GM18868 (cell line): Measurements from ENCODE around the gene GAGE12H.
"Not testable (repeated sequence)": the region's sequence is repeated elsewhere in the genome, so short reads cannot be mapped to it uniquely, and the experiment has no call there.

Source experiments
- ATAC-seq: cut with Tn5 transposase; IDR thresholded peaks from one replicate; pipeline ENCODE4 v1.9.1; 2021; ENCODE audit warnings: mild to moderate bottlenecking, moderate library complexity; ENCODE audit not compliant: unreplicated experiment

The GAGE12H gene, protein sequence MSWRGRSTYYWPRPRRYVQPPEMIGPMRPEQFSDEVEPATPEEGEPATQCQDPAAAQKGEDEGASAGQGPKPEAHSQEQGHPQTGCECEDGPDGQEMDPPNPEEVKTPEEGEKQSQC

DNA sequence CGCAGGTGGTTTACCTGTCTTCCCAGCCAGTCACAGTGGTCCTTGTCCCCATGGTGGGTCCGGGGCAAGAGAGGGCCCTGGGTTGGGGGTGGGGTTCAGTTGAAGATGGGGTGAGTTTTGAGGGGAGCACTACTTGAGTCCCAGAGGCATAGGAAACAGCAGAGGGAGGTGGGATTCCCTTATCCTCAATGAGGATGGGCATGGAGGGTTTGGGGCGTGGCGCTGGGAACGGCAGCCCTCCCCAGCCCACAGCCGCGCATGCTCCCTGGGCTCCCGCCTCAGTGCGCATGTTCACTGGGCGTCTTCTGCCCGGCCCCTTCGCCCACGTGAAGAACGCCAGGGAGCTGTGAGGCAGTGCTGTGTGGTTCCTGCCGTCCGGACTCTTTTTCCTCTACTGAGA, at the start of gene GAGE12H:
TSS of gene GAGE12H (plus strand) at position 301 of the 400 bp plus-strand sequence. CDS start 1,155 bp downstream, outside the sequence.
- ATAC-seq = not testable (repeated sequence)

DNA sequence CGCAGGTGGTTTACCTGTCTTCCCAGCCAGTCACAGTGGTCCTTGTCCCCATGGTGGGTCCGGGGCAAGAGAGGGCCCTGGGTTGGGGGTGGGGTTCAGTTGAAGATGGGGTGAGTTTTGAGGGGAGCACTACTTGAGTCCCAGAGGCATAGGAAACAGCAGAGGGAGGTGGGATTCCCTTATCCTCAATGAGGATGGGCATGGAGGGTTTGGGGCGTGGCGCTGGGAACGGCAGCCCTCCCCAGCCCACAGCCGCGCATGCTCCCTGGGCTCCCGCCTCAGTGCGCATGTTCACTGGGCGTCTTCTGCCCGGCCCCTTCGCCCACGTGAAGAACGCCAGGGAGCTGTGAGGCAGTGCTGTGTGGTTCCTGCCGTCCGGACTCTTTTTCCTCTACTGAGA, 47.9 kb upstream of the GAGE12H start, which contains the start of gene GAGE12C:
TSS of gene GAGE12C (plus strand) at position 301 of the 400 bp plus-strand sequence. CDS start 1,155 bp downstream, outside the sequence.
- ATAC-seq = not testable (repeated sequence)

DNA sequence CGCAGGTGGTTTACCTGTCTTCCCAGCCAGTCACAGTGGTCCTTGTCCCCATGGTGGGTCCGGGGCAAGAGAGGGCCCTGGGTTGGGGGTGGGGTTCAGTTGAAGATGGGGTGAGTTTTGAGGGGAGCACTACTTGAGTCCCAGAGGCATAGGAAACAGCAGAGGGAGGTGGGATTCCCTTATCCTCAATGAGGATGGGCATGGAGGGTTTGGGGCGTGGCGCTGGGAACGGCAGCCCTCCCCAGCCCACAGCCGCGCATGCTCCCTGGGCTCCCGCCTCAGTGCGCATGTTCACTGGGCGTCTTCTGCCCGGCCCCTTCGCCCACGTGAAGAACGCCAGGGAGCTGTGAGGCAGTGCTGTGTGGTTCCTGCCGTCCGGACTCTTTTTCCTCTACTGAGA, 38.3 kb upstream of the GAGE12H start, which contains the start of gene GAGE12D:
TSS of gene GAGE12D (plus strand) at position 301 of the 400 bp plus-strand sequence. CDS start 1,155 bp downstream, outside the sequence.
- not testable (repeated sequence) for ATAC-seq

DNA sequence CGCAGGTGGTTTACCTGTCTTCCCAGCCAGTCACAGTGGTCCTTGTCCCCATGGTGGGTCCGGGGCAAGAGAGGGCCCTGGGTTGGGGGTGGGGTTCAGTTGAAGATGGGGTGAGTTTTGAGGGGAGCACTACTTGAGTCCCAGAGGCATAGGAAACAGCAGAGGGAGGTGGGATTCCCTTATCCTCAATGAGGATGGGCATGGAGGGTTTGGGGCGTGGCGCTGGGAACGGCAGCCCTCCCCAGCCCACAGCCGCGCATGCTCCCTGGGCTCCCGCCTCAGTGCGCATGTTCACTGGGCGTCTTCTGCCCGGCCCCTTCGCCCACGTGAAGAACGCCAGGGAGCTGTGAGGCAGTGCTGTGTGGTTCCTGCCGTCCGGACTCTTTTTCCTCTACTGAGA, 28.8 kb upstream of the GAGE12H start, which contains the start of gene GAGE12E:
TSS of gene GAGE12E (plus strand) at position 301 of the 400 bp plus-strand sequence. CDS start 1,155 bp downstream, outside the sequence.
- not testable (repeated sequence) for ATAC-seq

DNA sequence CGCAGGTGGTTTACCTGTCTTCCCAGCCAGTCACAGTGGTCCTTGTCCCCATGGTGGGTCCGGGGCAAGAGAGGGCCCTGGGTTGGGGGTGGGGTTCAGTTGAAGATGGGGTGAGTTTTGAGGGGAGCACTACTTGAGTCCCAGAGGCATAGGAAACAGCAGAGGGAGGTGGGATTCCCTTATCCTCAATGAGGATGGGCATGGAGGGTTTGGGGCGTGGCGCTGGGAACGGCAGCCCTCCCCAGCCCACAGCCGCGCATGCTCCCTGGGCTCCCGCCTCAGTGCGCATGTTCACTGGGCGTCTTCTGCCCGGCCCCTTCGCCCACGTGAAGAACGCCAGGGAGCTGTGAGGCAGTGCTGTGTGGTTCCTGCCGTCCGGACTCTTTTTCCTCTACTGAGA, 19.2 kb upstream of the GAGE12H start, which contains the start of gene GAGE12F:
TSS of gene GAGE12F (plus strand) at position 301 of the 400 bp plus-strand sequence. CDS start 1,155 bp downstream, outside the sequence.
- not testable (repeated sequence) for ATAC-seq

DNA sequence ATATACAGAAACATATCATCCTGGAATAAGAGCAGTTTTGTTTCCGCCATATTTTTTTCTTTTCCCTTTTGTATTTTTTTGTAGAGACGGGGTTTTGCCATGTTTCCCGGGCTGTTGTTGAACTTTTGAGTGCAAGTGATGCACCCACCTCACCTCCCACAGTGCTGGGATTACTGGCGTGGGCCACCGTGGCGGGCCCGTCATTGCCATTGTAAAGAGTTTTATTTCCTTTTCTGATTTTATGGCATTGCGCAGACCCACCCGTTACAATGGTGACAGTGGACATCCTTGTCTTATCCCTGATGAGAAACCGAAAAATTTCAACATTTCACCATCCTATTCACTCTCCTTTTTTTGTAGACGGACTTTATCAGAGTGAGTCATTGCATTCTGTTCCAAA, 11.0 kb upstream of the GAGE12H start:
- ATAC-seq = not testable (repeated sequence)

DNA sequence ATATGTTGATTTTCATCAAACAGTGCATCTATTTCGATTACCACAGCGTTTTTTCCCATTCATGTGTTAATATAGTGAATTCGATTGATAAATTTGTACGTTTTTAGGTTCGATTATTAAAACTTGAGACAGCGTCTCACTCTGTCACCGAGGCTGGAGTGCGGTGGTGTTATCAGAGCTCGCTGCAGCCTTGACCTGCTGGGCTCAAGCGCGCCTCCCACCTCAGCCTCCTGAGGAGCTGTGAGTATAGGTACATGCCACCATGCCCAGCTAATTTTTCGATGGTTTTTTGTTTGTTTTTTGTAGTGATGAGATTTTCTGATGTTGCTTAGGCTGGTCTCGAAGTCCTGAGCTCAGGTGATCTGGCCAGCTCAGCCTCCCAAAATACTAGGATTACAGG, 10.6 kb upstream of the GAGE12H start:
- not testable (repeated sequence) for ATAC-seq

DNA sequence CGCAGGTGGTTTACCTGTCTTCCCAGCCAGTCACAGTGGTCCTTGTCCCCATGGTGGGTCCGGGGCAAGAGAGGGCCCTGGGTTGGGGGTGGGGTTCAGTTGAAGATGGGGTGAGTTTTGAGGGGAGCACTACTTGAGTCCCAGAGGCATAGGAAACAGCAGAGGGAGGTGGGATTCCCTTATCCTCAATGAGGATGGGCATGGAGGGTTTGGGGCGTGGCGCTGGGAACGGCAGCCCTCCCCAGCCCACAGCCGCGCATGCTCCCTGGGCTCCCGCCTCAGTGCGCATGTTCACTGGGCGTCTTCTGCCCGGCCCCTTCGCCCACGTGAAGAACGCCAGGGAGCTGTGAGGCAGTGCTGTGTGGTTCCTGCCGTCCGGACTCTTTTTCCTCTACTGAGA, 9.6 kb upstream of the GAGE12H start, which contains the start of gene GAGE12G:
TSS of gene GAGE12G (plus strand) at position 301 of the 400 bp plus-strand sequence. CDS start 1,155 bp downstream, outside the sequence.
- ATAC-seq = not testable (repeated sequence)

DNA sequence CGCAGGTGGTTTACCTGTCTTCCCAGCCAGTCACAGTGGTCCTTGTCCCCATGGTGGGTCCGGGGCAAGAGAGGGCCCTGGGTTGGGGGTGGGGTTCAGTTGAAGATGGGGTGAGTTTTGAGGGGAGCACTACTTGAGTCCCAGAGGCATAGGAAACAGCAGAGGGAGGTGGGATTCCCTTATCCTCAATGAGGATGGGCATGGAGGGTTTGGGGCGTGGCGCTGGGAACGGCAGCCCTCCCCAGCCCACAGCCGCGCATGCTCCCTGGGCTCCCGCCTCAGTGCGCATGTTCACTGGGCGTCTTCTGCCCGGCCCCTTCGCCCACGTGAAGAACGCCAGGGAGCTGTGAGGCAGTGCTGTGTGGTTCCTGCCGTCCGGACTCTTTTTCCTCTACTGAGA, 9.4 kb downstream of the GAGE12H start, which contains the start of gene GAGE2A:
TSS of gene GAGE2A (plus strand) at position 301 of the 400 bp plus-strand sequence. CDS start 1,155 bp downstream, outside the sequence.
- ATAC-seq = not testable (repeated sequence)

DNA sequence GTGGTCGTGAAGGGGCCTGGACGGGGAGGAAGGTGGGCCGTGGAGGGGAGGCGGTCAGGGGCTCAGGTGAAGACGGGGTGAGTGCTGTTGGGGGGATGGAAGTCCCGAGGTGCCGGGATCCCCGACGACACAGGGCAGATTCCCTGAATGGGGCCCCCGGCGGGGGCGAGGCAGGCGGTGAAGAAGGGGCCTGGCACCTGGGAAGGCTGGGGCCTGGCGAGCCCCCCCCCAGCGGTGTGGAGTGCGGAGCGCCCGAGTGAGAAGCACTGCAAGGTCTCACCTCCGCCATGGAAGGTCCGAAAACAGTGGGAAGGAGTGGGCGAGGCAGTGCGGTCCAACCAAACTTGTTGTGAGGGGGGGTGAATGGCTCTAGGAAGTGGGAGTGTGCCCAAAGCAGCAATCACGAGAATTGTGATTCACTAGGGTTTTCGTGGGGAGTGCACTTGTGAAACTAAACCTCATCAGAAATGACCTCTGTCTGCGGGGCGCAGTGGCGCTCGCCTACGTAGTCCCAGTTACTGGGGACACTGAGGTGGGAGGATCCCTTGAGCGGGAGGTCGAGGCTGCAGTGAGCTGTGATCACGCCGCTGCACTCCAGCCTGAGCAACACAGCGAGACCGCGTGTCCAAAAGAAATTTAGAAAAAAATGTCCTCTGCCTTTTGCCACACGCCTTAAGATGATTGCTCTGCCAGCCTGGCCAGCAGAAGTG, 10.2 kb downstream of the GAGE12H start:
- not testable (repeated sequence) for ATAC-seq

DNA sequence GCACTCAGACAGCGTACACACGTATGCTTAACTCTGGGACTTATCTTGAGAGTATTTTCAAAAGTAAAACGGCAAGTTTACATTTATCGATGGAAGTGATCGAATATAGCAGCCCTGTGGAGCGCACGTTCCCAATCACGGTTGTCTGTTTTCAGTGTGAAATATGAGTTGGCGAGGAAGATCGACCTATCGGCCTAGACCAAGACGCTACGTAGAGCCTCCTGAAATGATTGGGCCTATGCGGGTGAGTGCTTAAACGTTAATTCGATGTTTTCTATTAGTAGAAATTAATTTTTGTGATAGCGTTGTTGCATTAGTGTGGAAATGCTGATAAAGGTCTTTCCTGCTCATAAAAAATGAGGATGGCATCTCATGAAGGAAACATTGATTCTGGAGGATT, 10.7 kb downstream of the GAGE12H start:
- ATAC-seq = not testable (repeated sequence)

DNA sequence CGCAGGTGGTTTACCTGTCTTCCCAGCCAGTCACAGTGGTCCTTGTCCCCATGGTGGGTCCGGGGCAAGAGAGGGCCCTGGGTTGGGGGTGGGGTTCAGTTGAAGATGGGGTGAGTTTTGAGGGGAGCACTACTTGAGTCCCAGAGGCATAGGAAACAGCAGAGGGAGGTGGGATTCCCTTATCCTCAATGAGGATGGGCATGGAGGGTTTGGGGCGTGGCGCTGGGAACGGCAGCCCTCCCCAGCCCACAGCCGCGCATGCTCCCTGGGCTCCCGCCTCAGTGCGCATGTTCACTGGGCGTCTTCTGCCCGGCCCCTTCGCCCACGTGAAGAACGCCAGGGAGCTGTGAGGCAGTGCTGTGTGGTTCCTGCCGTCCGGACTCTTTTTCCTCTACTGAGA, 19.0 kb downstream of the GAGE12H start, which contains the start of gene GAGE1:
TSS of gene GAGE1 (plus strand) at position 301 of the 400 bp plus-strand sequence. CDS start 1,155 bp downstream, outside the sequence.
- not testable (repeated sequence) for ATAC-seq

DNA sequence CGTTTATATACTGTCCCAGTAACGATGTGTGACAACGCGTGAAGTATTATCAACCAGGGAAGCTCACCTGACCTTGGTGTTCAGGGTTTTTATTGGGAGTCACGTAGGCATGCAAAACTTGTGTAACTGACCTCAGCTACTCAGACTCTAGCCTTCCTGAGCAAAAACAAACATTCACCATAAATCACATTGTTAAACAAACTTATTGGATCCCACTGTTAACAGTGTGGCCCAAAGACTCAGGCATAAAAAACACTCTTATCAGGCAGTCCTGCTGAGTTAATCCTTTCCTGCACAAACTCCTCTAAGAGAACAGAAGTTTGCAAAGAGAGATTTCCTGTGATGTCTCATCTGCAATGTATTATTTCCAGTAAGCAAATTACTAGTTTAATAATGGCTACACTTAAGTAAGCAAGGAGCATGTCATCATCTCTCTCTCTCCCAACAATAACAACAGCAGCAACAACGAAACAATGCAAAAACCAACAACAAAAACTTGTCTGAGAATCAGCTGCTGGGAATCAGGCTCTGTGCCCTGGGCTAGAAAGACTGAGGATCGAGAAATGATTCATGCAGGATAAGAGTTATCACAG, 31.1 kb downstream of the GAGE12H start:
- ATAC-seq = no peak

DNA sequence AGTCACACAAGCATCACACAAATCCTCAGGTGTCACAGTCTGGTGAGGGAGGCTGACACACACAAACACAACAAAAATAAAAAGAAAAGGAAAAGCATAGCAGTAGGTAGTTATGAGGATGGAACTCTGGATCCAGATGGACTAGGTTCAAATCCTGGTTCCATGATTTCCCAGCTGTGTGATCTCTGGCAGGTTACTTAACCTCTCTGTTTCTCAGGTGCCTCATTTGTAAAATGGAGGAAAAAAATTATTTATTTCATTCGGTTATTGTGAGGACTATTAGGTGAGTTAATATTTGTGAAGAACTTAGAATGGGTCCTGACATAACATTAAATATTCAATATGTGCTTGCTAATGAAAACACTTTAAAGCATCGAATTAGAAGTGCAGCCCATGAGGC, 38.8 kb downstream of the GAGE12H start:
- ATAC-seq = no peak

DNA sequence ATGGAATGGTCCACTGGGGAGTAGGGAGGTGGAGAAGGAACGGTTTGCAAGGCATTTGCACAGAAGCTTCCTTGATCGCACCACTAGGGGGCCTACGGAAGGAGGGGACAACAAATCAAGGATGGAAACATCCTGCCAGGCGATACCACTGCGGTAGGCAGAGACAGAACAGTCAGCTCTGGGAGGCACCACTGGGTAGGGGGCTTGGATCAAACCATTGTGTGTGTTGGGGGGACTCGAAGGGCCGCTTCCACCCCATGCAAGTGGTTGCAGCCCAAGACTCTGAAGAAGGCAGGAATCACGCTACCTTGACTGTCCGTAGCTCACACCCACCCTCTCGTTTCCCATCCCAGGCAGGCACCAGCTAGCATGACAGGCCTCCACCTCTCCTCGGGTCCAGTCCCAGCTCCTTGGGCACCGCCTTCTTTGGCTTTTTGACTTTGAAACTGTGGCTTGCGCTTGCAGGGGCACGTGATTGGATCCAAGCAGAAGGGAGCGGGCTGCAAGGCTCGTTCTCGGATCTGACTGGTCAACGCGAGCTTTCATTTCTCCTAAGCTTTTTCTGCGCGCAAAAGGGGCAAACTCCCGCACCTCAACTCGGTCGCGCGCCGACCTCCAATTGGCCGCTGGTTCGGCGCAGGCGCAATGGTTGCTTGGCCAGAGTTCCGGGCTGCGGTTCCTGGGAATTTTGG, 47.5 kb downstream of the GAGE12H start:
- ATAC-seq = no peak
